CD4-positive, alpha-beta memory T cell (primary cell): ENCODE data around the gene ANKRD52. TPM values are rescaled to one million over a fixed set of nuclear protein-coding genes. Genes with fewer than 3 reads are reported as not detected.

ENCODE experiments used
- CTCF ChIA-PET: fragments of 350-600 bp; sonication (Branson Sonifier 250); formaldehyde crosslinking; loops from one replicate; lab custom pipeline; 2021; ENCODE audit warnings: inconsistent platforms; ENCODE audit not compliant: partially characterized antibody; lab: Charles Lee
- POLR2A ChIA-PET: fragments of 350-600 bp; sonication (Branson Sonifier 250); formaldehyde crosslinking; loops from one replicate; lab custom pipeline; 2021; ENCODE audit not compliant: partially characterized antibody; lab: Charles Lee
- DNase-seq, 5 donors: peaks; one replicate each; pipeline versions ENCODE4 v3.0.0 to v3.0.0-alpha.2; 2020 to 2022; ENCODE audit warnings: mixed read lengths in 1 of 5
- H3K27ac ChIP-seq: one replicate; pipeline ENCODE4 v1.7.0; 2013; ENCODE audit warnings: low read depth, low read length
- H3K27me3 ChIP-seq: 2 replicates; pipeline ENCODE4 v1.7.0; 2013; ENCODE audit warnings: mild to moderate bottlenecking, low read length, moderate library complexity; ENCODE audit not compliant: insufficient read depth
- H3K36me3 ChIP-seq: 2 replicates; pipeline ENCODE4 v1.7.0; 2013; ENCODE audit warnings: mild to moderate bottlenecking, low read length, moderate library complexity; ENCODE audit not compliant: insufficient read depth
- H3K4me1 ChIP-seq: 2 replicates; pipeline ENCODE4 v1.7.0; 2013; ENCODE audit warnings: mild to moderate bottlenecking, low read length, moderate library complexity; ENCODE audit not compliant: insufficient read depth
- H3K4me3 ChIP-seq, 2 donors: one replicate each; pipeline ENCODE4 v1.7.0; 2013; ENCODE audit warnings: low read length in 2 of 2, mild to moderate bottlenecking in 1 of 2
- H3K9me3 ChIP-seq, 2 donors: one replicate each; pipeline ENCODE4 v1.7.0; 2013; ENCODE audit warnings: low read length in 2 of 2, control low read depth in 1 of 2; ENCODE audit not compliant: control insufficient read depth in 1 of 2
- H3K27ac Mint-ChIP-seq, 7 donors: one replicate each; pipeline ENCODE4 v1.8.0; 2020 to 2021; ENCODE audit warnings: mixed read lengths in 7 of 7, mild to moderate bottlenecking in 6 of 7, inconsistent platforms in 3 of 7, moderate library complexity in 3 of 7
- H3K27me3 Mint-ChIP-seq, 2 donors: one replicate each; pipeline ENCODE4 v1.8.0; 2020 to 2021; ENCODE audit warnings: mixed read lengths in 2 of 2
- H3K36me3 Mint-ChIP-seq, 2 donors: one replicate each; pipeline ENCODE4 v1.8.0; 2020 to 2021; ENCODE audit warnings: mixed read lengths in 2 of 2, inconsistent platforms in 1 of 2, mild to moderate bottlenecking in 1 of 2
- H3K4me1 Mint-ChIP-seq, 4 donors: one replicate each; pipeline ENCODE4 v1.8.0; 2020 to 2021; ENCODE audit warnings: mixed read lengths in 4 of 4, mild to moderate bottlenecking in 1 of 4
- H3K4me3 Mint-ChIP-seq, 8 donors: one replicate each; pipeline ENCODE4 v1.8.0; 2020 to 2021; ENCODE audit warnings: mixed read lengths in 8 of 8, mild to moderate bottlenecking in 7 of 8, moderate library complexity in 6 of 8, inconsistent platforms in 3 of 8
- H3K9me3 Mint-ChIP-seq, 8 donors: one replicate each; pipeline ENCODE4 v1.8.0; 2020 to 2021; ENCODE audit warnings: mixed read lengths in 8 of 8, mild to moderate bottlenecking in 5 of 8, inconsistent platforms in 3 of 8, moderate library complexity in 1 of 8
- intact Hi-C: fragments of 100-400 bp; cut with micrococcal nuclease; formaldehyde crosslinking; loops from one replicate; pipeline ENCODE4 v1.15.1; 2023
- polyA plus RNA-seq, 2 donors: library from polyadenylated mRNA; unstranded; fragments of 300-500 nt; fragmentation: Illumina TruSeq; gene quantifications; one replicate each; pipeline ENCODE4 v1.2.3, GENCODE V29; 2021
- total RNA-seq, 2 experiments: library from RNA; stranded (reverse); gene quantifications; one replicate each; pipeline ENCODE4 v1.2.3, GENCODE V29; 2021

Gene ANKRD52
- total and polyA plus RNA-seq, 4 experiments from 2014 or later = 3.4 to 44.5 (median 34.6) TPM

DNA sequence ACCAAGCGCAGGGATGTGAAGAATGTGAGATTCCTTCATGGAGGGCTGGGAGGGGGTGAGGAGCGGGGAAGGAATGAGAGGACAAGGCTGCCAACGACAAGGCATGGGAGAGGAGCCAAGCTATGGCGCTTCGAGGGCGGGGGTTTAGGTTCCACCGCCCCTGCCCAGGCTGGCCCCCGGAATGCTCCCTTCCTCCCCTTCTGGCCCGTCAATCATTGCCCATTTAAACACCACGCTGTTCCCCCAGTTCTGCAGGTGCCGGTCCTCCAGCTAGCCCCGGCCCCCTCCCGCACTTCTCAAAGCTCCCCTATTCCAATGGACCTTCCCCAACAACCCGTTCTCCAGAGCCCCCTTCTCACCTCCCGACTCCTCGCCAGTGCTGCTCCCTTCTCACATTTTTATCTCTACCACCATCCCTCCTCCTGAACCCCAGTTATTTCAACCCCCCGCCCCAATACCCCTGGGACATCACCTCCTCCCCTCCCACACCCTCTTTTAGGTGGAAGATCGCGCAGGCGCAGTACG lies 36.9 kb downstream of the ANKRD52 start:
- no peaks in the 10 kb centered on the region for H3K36me3 ChIP-seq
- intact Hi-C loops = loop anchor here (1.0 to 5.0 kb wide), 4 partner anchors 46 to 1006 kb away; partner anchors contain the start of genes COQ10A, MYL6, SHMT2 and SPRYD4
- H3K27me3 ChIP-seq = no peaks in the 10 kb centered on the region
- ChIA-PET POLR2A (interaction anchor here (0.5 to 4.1 kb wide), 53 partner anchors 8 to 789 kb away, joined by 3 to 98 read pairs (median 6); partner anchors contain the start of genes ANKRD52, CD63, CNPY2 and COQ10A), CTCF (interaction anchor here (0.6 to 3.9 kb wide), 26 partner anchors 8 to 1222 kb away, joined by 3 to 61 read pairs (median 5); partner anchors contain the start of genes ANKRD52, COQ10A, MYL6B and PA2G4)
- H3K4me3 ChIP-seq = peak overlapping the region; percentile 92
- Mint-ChIP-seq H3K27me3 (no peaks in the 10 kb centered on the region), H3K27ac (peak overlapping the region; percentile 98 to 100 (median 99)), H3K4me1 (peaks cover 27 to 63% (median 46%) of the 10 kb centered on the region in 4 donors), H3K9me3 (peaks cover 0 to 1% (median 0%) of the 10 kb centered on the region in 8 donors), H3K36me3 (peaks cover 4 to 16% of the 10 kb centered on the region in 2 donors), H3K4me3 (peak overlapping the region; percentile 93 to 99 (median 98))
- H3K9me3 ChIP-seq = no peaks in the 10 kb centered on the region
- peak overlapping the region; percentile 97 for H3K27ac ChIP-seq
- peaks cover 42% of the 10 kb centered on the region for H3K4me1 ChIP-seq
- DNase-seq = no peak

DNA sequence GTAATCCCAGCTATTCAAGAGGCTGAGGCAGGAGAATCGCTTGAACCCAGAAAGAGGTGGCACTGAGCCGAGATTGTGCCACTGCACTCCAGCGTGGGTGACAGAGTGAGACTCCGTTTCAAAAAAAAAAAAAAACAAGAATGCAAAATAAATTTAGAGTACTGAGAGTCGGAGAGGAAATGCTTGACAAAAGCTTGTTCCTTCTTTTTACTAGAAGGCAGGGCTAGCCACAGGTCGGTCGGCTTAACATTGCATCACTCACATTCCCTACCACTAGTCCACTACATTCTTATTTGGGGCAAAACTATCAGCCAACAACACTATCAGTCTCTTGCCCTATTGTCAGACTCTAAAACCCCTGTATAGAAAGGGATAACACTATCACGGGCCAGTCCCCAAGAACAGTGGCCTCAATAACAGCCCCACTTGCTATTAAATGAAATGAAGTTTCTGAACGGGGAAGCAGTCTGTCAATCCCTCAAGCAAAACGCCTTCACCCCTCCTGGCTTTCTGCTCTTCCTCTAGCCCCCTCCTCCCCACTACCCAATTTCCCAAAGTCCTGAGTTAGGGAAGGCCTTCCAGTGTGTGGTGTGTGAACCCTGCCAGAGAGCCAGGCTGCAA lies 37.5 kb downstream of the ANKRD52 start:
- H3K27me3 Mint-ChIP-seq = no peaks in the 10 kb centered on the region
- Histone ChIP-seq H3K27ac (peak overlapping the region; percentile 97), H3K4me3 (peak overlapping the region; percentile 92), H3K4me1 (peaks cover 41% of the 10 kb centered on the region), H3K27me3 (no peaks in the 10 kb centered on the region), H3K9me3 (no peaks in the 10 kb centered on the region), H3K36me3 (no peaks in the 10 kb centered on the region)
- H3K27ac Mint-ChIP-seq = peak overlapping the region; percentile 98 to 100 (median 99)
- ChIA-PET POLR2A (interaction anchor here (0.6 to 4.1 kb wide), 21 partner anchors 13 to 491 kb away, joined by 3 to 98 read pairs (median 11); partner anchors contain the start of genes CD63, CNPY2, COQ10A and DGKA), CTCF (interaction anchor here (0.6 to 3.9 kb wide), 12 partner anchors 12 to 1221 kb away, joined by 3 to 61 read pairs (median 8); partner anchors contain the start of genes COQ10A, PA2G4, SMARCC2 and ZC3H10)
- peaks cover 0 to 1% (median 0%) of the 10 kb centered on the region in 8 donors for H3K9me3 Mint-ChIP-seq
- intact Hi-C loops = loop anchor here (1.0 to 5.0 kb wide), 4 partner anchors 47 to 1007 kb away; partner anchors contain the start of genes COQ10A, MYL6, SHMT2 and SPRYD4
- peaks cover 27 to 63% (median 45%) of the 10 kb centered on the region in 4 donors for H3K4me1 Mint-ChIP-seq
- peak in 1 of 5 donors; percentile 9 for DNase-seq
- peak overlapping the region; percentile 93 to 99 (median 98) for H3K4me3 Mint-ChIP-seq
- H3K36me3 Mint-ChIP-seq = peaks cover 7 to 16% of the 10 kb centered on the region in 2 donors

DNA sequence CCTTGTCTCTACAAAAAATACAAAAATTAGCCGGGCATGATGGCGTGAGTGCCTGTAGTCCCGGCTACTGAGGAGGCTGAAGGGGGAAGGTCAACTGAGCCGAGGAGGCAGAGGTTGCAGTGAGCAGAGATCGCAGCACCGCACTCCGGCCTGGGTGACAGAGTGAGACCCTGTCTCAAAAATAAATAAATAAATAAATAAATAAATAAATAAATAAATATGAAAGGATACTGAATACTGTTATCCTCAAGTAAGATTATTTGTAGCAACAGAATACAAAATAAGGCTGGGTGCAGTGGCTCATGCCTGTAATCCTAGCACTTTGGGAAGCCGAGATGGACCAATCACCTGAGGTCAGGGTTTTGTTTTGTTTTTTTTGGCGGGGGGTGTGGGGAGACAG lies 38.3 kb downstream of the ANKRD52 start:
- no peak overlapping the region for H3K4me3 ChIP-seq
- CTCF ChIA-PET = interaction anchor here (3.9 kb wide), 1 partner anchor 29 kb away, joined by 61 read pairs; the partner anchor contains the start of gene SMARCC2

DNA sequence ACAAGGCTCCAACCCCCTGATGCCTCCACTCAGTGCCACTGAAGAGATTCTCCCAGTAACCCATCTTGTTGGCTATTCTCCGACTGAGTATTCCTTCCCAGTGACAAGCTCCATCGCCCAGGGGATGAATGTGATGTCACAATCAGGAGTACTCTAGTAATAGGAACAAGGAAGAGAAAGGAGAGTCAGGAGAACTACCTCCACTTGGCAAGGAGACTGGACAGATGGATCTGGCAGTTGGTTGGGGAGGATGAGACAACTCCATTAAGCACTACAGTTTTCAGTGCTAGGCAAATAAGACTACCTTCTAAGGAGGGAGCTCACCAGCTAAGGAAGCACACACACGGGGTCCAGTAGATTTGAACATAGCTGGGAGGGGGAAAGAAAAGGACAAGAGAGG lies 41.7 kb downstream of the ANKRD52 start:
- Mint-ChIP-seq H3K4me1 (peaks cover 13 to 32% (median 19%) of the 10 kb centered on the region in 4 donors), H3K27me3 (no peaks in the 10 kb centered on the region), H3K27ac (peak overlapping the region in 2 of 7 donors; percentile 0 to 70), H3K4me3 (no peak overlapping the region), H3K36me3 (peaks cover 30 to 42% of the 10 kb centered on the region in 2 donors), H3K9me3 (peaks cover 0 to under 1% (median 0%) of the 10 kb centered on the region in 8 donors)
- peaks cover 31% of the 10 kb centered on the region for H3K36me3 ChIP-seq
- no peak for DNase-seq
- H3K27me3 ChIP-seq = no peaks in the 10 kb centered on the region
- intact Hi-C loops = no loop called here
- no peaks in the 10 kb centered on the region for H3K9me3 ChIP-seq
- no peak overlapping the region for H3K4me3 ChIP-seq
- POLR2A ChIA-PET = no interaction called here
- peaks cover 9% of the 10 kb centered on the region for H3K4me1 ChIP-seq
- no peak overlapping the region for H3K27ac ChIP-seq
- CTCF ChIA-PET = no interaction called here

More for the DNA sequence above, 38.3 kb downstream of the ANKRD52 start:
- H3K36me3 ChIP-seq = peaks cover 6% of the 10 kb centered on the region
- no peaks in the 10 kb centered on the region for H3K27me3 ChIP-seq
- Mint-ChIP-seq H3K4me1 (peaks cover 22 to 58% (median 43%) of the 10 kb centered on the region in 4 donors), H3K36me3 (peaks cover 12 to 22% of the 10 kb centered on the region in 2 donors), H3K4me3 (peak overlapping the region in 5 of 8 donors; percentile 20 to 58 (median 54)), H3K9me3 (peaks cover 0 to 1% (median 0%) of the 10 kb centered on the region in 8 donors), H3K27me3 (no peaks in the 10 kb centered on the region), H3K27ac (peak overlapping the region in 3 of 7 donors; percentile 50 to 75 (median 62))
- no peaks in the 10 kb centered on the region for H3K9me3 ChIP-seq
- DNase-seq = no peak
- H3K4me1 ChIP-seq = peaks cover 32% of the 10 kb centered on the region
- POLR2A ChIA-PET = interaction anchor here (3.1 to 4.1 kb wide), 3 partner anchors 29 to 116 kb away, joined by 23 to 98 read pairs (median 94); partner anchors contain the start of genes PA2G4, RPL41, SMARCC2 and ZC3H10
- intact Hi-C loops = loop anchor here (2.0 to 5.0 kb wide), 3 partner anchors 47 to 1007 kb away; partner anchors contain the start of genes COQ10A, MYL6 and SHMT2
- no peak overlapping the region for H3K27ac ChIP-seq

DNA sequence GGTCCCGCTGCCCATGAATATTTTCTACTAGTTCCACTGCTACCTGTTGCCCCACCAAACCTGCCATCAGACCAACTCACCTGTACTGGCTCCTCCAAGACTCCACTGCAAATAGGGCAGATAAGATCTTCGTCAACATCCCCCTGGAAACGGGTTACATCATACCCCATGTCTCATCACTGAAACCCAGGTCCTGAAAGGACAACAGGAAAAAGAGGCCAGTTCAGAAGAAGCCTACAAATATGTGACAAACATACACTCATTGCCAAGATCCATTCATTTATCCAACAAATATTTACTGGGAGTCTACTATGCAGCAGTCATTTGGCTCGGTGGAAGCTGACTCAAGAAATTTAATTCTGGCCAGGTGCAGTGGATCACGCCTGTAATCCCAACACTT lies 44.3 kb downstream of the ANKRD52 start:
- Mint-ChIP-seq H3K9me3 (no peaks in the 10 kb centered on the region), H3K27me3 (no peaks in the 10 kb centered on the region), H3K4me3 (no peak overlapping the region), H3K36me3 (peaks cover 43 to 58% of the 10 kb centered on the region in 2 donors), H3K4me1 (peaks cover 8 to 13% (median 11%) of the 10 kb centered on the region in 4 donors), H3K27ac (peak overlapping the region in 2 of 7 donors; percentile 10 to 57)
- H3K4me3 ChIP-seq = no peak overlapping the region
- H3K36me3 ChIP-seq = peaks cover 45% of the 10 kb centered on the region
- ChIA-PET CTCF (interaction anchor here (1.1 to 1.6 kb wide), 3 partner anchors 8 to 250 kb away, joined by 3 to 4 read pairs (median 3); partner anchors contain the start of gene RNF41), POLR2A (interaction anchor here (0.6 to 1.6 kb wide), 3 partner anchors 8 to 34 kb away, joined by 3 to 6 read pairs (median 4); partner anchors contain the start of gene RNF41)
- intact Hi-C loops = no loop called here
- H3K27ac ChIP-seq = no peak overlapping the region
- no peaks in the 10 kb centered on the region for H3K9me3 ChIP-seq
- no peaks in the 10 kb centered on the region for H3K27me3 ChIP-seq
- no peak for DNase-seq
- no peaks in the 10 kb centered on the region for H3K4me1 ChIP-seq

DNA sequence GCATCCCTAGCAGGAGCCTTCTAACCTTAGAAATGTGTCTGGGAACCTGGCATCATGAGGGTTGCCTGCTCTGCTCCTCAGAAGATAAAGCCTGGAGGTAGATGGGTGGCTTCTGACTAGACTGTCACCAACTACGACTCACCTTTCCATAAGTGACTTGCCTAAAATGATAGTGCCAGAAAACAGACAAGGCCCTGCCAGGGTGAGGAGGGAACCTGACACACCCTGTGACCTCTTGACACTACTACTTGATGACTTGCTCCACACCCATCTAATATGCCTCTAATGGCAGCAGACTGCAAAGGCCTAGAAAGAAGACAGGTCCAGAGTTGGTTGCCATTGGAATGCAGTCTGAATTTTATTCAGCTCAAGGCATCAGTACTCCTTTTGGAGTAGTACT lies 45.8 kb downstream of the ANKRD52 start:
- Mint-ChIP-seq H3K4me3 (no peak overlapping the region), H3K36me3 (peaks cover 46 to 68% of the 10 kb centered on the region in 2 donors), H3K4me1 (peaks cover 8 to 13% (median 11%) of the 10 kb centered on the region in 4 donors), H3K27me3 (no peaks in the 10 kb centered on the region), H3K27ac (peak overlapping the region in 2 of 7 donors; percentile 75 to 80), H3K9me3 (no peaks in the 10 kb centered on the region)
- H3K36me3 ChIP-seq = peaks cover 54% of the 10 kb centered on the region
- no peak for DNase-seq
- ChIA-PET CTCF (interaction anchor here (1.2 to 1.6 kb wide), 3 partner anchors 10 to 252 kb away, joined by 3 to 4 read pairs (median 3); partner anchors contain the start of gene SMARCC2), POLR2A (interaction anchor here (1.6 kb wide), 1 partner anchor 10 kb away, joined by 6 read pairs; the partner anchor contains the start of gene RNF41)
- H3K9me3 ChIP-seq = no peaks in the 10 kb centered on the region
- intact Hi-C loops = no loop called here
- no peak overlapping the region for H3K27ac ChIP-seq
- H3K4me1 ChIP-seq = no peaks in the 10 kb centered on the region
- H3K4me3 ChIP-seq = no peak overlapping the region
- no peaks in the 10 kb centered on the region for H3K27me3 ChIP-seq
